Vagina (tissue), 2 donors: ENCODE results near the gene AGBL5.

Experiments used
- POLR2AphosphoS5 ChIP-seq, 2 donors: sonication (generic); formaldehyde crosslinking; IDR thresholded peaks; one replicate each; pipeline ENCODE4 v1.9.0; 2017; ENCODE audit warnings: antibody characterized with exemption in 2 of 2, mild to moderate bottlenecking in 2 of 2, low read depth in 1 of 2; ENCODE audit not compliant: insufficient read depth in 1 of 2
- TF ChIP-seq, protein P1 (sequence below), 3 experiments: fragments of 450-650 bp in 2 of 3; fragments of 200-600 bp in 1 of 3; sonication (generic) in 1 of 3; IDR thresholded peaks; one replicate each; pipeline ENCODE4 v1.5.1; 2017 to 2019; ENCODE audit warnings: antibody characterized with exemption in 3 of 3, mild to moderate bottlenecking in 2 of 3, moderate library complexity in 2 of 3

DNA sequence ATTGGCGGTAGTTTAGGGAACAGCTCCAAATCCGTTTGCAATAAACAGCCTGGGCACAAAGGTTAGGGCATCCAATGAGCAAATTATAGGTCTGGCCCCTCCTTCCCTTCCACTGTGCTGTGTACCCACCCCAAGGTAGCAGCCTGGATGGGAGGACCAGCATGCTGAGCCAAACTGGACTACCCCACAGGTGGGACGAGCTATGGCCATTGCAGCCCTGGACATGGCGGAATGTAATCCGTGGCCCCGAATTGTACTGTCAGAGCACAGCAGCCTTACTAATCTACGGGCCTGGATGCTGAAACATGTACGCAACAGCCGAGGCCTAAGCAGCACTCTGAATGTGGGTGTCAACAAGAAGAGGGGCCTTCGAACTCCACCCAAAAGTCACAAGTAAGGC, 6.7 kb downstream of the AGBL5 start:
- TF ChIP-seq, protein P1, sequence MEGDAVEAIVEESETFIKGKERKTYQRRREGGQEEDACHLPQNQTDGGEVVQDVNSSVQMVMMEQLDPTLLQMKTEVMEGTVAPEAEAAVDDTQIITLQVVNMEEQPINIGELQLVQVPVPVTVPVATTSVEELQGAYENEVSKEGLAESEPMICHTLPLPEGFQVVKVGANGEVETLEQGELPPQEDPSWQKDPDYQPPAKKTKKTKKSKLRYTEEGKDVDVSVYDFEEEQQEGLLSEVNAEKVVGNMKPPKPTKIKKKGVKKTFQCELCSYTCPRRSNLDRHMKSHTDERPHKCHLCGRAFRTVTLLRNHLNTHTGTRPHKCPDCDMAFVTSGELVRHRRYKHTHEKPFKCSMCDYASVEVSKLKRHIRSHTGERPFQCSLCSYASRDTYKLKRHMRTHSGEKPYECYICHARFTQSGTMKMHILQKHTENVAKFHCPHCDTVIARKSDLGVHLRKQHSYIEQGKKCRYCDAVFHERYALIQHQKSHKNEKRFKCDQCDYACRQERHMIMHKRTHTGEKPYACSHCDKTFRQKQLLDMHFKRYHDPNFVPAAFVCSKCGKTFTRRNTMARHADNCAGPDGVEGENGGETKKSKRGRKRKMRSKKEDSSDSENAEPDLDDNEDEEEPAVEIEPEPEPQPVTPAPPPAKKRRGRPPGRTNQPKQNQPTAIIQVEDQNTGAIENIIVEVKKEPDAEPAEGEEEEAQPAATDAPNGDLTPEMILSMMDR (IDR thresholded peaks at IDR 0.05) = no peak
- TF ChIP-seq POLR2AphosphoS5 (IDR thresholded peaks at IDR 0.05; ENCODE audit: insufficient read depth in 1 of 2, low read depth in 1 of 2) = no peak
